Heart left ventricle (tissue), 16 donors: ENCODE data around the gene TRAPPC2B. TPM values are rescaled to one million over a fixed set of nuclear protein-coding genes. Genes with fewer than 3 reads are reported as not detected.

Experiments
- ATAC-seq, 4 donors: fragments of 200-7000 bp; cut with Tn5 transposase; one replicate each; pipeline ENCODE4 v1.9.1; 2020 to 2022; ENCODE audit warnings: moderate library complexity in 4 of 4, mild to moderate bottlenecking in 3 of 4, moderate number of reproducible peaks in 1 of 4
- DNase-seq, 5 donors: peaks; one replicate each; pipeline ENCODE4 v3.0.0-alpha.2; 2020
- H3K27ac ChIP-seq, 12 donors: fragments of 200-600 bp; sonication (generic) in 4 of 12; one replicate each; pipeline versions ENCODE4 v1.5.0 to v1.8.0; 2016 to 2022; ENCODE audit warnings: mild to moderate bottlenecking in 2 of 12
- H3K27me3 ChIP-seq, 9 donors: fragments of 200-600 bp; sonication (generic) in 2 of 9; one replicate each; pipeline versions ENCODE4 v1.5.1 to v1.8.0; 2016 to 2022; ENCODE audit warnings: mild to moderate bottlenecking in 3 of 9
- H3K36me3 ChIP-seq, 9 donors: fragments of 200-600 bp; sonication (generic) in 2 of 9; one replicate each; pipeline versions ENCODE4 v1.5.0 to v1.8.0; 2018 to 2022; ENCODE audit warnings: mild to moderate bottlenecking in 2 of 9
- H3K4me1 ChIP-seq, 12 donors: fragments of 200-600 bp; sonication (generic) in 4 of 12; one replicate each; pipeline versions ENCODE4 v1.5.0 to v1.8.0; 2016 to 2022; ENCODE audit warnings: mild to moderate bottlenecking in 3 of 12
- H3K4me3 ChIP-seq, 12 donors: fragments of 200-600 bp; sonication (generic) in 4 of 12; one replicate each; pipeline versions ENCODE4 v1.5.0 to v1.8.0; 2017 to 2022; ENCODE audit warnings: mild to moderate bottlenecking in 9 of 12, moderate library complexity in 4 of 12
- H3K9me3 ChIP-seq, 12 donors: fragments of 200-600 bp; sonication (generic) in 4 of 12; one replicate each; pipeline versions ENCODE4 v1.5.0 to v1.8.0; 2016 to 2022; ENCODE audit warnings: mild to moderate bottlenecking in 1 of 12
- CTCF ChIP-seq, 12 donors: fragments of 200-600 bp; sonication (generic) in 4 of 12; IDR thresholded peaks; one replicate each; pipeline versions ENCODE4 v1.5.0 to v1.8.0; 2018 to 2022; ENCODE audit warnings: antibody characterized with exemption in 12 of 12, mild to moderate bottlenecking in 5 of 12
- POLR2A ChIP-seq, 2 donors: fragments of 450-650 bp; IDR thresholded peaks; one replicate each; pipeline ENCODE4 v1.6.1; 2017; ENCODE audit warnings: antibody characterized with exemption in 2 of 2, mild to moderate bottlenecking in 2 of 2, moderate library complexity in 2 of 2
- WGBS, 4 donors: extraction: QIAGEN DNeasy Blood & Tissue Kit in 2 of 4; methylation state at CpG; one replicate each; pipeline versions ENCODE4 v1.1.5 to v1.1.7; 2013 to 2018; 5-methylcytosine and 5-hydroxymethylcytosine counted together
- intact Hi-C, 10 donors: fragments of 100-400 bp; cut with DNase I; formaldehyde crosslinking; loops; one replicate each; pipeline versions ENCODE4 v1.11.1 to v1.14.2; 2022
- long read RNA-seq, 3 donors: library from polyadenylated mRNA; unstranded; transcript quantifications; one replicate each; pipeline ENCODE4 v2.0.0, GENCODE V29; 2020 to 2021
- polyA plus RNA-seq, 2 donors: library from polyadenylated mRNA; stranded (reverse); fragments of 200-250 nt; gene quantifications; one replicate each; pipeline ENCODE4 v1.2.3, GENCODE V29; 2013
- total RNA-seq, 9 donors: library from RNA; depleted of rRNA in 2 of 9; stranded (reverse); fragments of >200 nt in 2 of 9; fragmentation: NEBNext Ultra II Directional in 3 of 9; extraction: Animal tissue kit (Norgen Biotek cat#: 25700) in 3 of 9; gene quantifications; one replicate each; pipeline versions ENCODE4 v1.1.0 to v1.2.4, GENCODE V29; 2016 to 2023
- donor health status: ischemic (EF 13 %, LVEDD 7.1; RV severe dilation, severe dysfunction).
- donor health status: healthy with polysubstance abuse.
- donor health status: DM: no; HTN: yes; CAD: no.
- donor health status: DM: no; HTN: no; CAD: no.
- donor health status: ischemic (EF 25% LVEDD 6.9; RV normal size, moderate dysfunction).
- donor health status: ischemic (EF 25% LVEDD 5.7; RV mildly dilated, moderate dysfunction).
- donor health status: healthy.
- donor health status: DM: yes; HTN: yes; CAD: no.
- donor health status: ischemic (EF 35%, LVEDD 5.7; RV mildly dilated, moderate dysfunction).
- donor health status: nonischemic (EF 11% LVEDD 7.7; RV severe dilation, severe dysfunction).
- donor health status: DM: yes; HTN: yes; CAD: no.
- donor health status: PGD.
- donor health status: ischemic (EF 29% LVEDD 5.4; RV normal size, mild dysfunction).
- donor health status: nonischemic (EF 23%, LVEDD 6.1; RV moderate dilation, normal function).

The TRAPPC2B gene
- total RNA-seq (10 to 100 TPM in 5 of 9 donors, 1 to 10 TPM in 4; 7.4 to 35.0 (median 12.3) TPM), polyA plus RNA-seq (10 to 100 TPM; 34.4 to 35.6 TPM)
- long read RNA-seq, donor 1, transcript TRAPPC2B-201 (2 exons, 732 nt), result major isoform, 13 of 14 reads
- long read RNA-seq, donor 1, partial matches to known transcripts, result 0 of 14 reads
- long read RNA-seq, donor 1, other reads (novel, unspliced or antisense), result 0 of 14 reads
- long read RNA-seq, donor 2, transcript TRAPPC2B-201 (2 exons, 732 nt), result major isoform, 18 of 18 reads
- long read RNA-seq, donor 2, partial matches to known transcripts, result 0 of 18 reads
- long read RNA-seq, donor 2, other reads (novel, unspliced or antisense), result 0 of 18 reads
- long read RNA-seq, donor 3, transcript TRAPPC2B-201 (2 exons, 732 nt), result major isoform, 6 of 6 reads
- long read RNA-seq, donor 3, partial matches to known transcripts, result 0 of 6 reads
- long read RNA-seq, donor 3, other reads (novel, unspliced or antisense), result 0 of 6 reads

DNA sequence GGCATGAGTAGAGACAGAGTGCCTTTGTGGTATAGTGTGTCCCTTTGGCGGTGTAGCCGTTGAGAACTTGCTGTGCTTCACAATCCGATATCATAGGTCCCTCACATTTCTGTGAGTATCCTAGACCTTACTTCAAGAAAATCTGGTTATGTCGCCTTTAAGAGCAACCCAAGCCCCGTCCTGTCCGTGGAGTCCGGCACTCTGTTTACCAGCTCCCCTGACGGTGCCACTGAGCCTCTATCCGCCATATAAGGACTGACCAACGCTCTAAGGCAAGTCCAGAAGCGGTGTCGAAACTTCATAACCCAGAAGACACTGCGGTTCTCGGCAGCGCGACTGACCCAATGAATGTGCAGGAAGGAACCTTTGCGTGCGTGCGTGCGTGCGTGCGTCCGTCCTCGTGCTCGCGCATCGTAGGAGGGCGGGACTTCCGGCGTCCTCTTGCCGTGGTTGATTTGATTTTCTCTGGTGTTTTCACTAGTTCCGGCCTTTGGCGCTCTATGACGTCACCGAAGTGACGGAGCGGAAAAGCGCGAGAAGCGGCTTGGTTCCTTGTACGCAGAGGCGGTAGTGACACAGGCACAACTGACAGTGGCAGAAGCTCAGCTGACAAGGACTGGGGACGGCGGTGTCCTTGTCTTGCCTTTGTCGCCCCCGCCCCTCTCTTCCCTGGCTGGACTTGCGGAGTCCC lies at the start of gene TRAPPC2B, which contains the start of gene ZNF547:
TSS of gene TRAPPC2B (plus strand) at position 555 of the 691 bp plus-strand sequence. CDS start 1,283 bp downstream, outside the sequence.
TSS of gene ZNF547 (plus strand) at position 555 of the 691 bp plus-strand sequence. CDS start 5,005 bp downstream, outside the sequence.
- ATAC-seq (peak; percentile 94 to 97 (median 96)), DNase-seq (peak; percentile 99 to 100 (median 99))
- intact Hi-C loops, result loop anchor here in 4 of 10 donors (1.0 to 5.0 kb wide), 3 partner anchors 12 to 81 kb away; partner anchors contain the start of genes ZNF543 (in 2 of the 4), ZNF304 (in 1 of the 4) and ZNF460 (in 1 of the 4)
- H3K9me3 ChIP-seq, result peaks cover 0 to 32% (median 0%) of the 10 kb centered on the region in 12 donors
- no peaks in the 10 kb centered on the region for H3K27me3 ChIP-seq
- peak within 1 kb of the TSS; percentile 83 to 98 (median 94) for H3K27ac ChIP-seq
- peaks cover 0 to 31% (median 14%) of the 10 kb centered on the region in 9 donors for H3K36me3 ChIP-seq
- peak within 1 kb of the TSS; percentile 62 to 97 (median 82) for H3K4me3 ChIP-seq
- TF ChIP-seq POLR2A (IDR thresholded peaks at IDR 0.05), result peak in 1 of 2 donors; percentile 68
- no peak for TF ChIP-seq CTCF (IDR thresholded peaks at IDR 0.05)
- 1 to 5% (median 2%) methylated on average over 25 to 47 of the region's 47 CpGs for WGBS, 4 donors
- peaks cover 0 to 37% (median 20%) of the 10 kb centered on the region in 12 donors for H3K4me1 ChIP-seq

GRCh38 chr19:57314146-57314545 lies 49.2 kb upstream of the TRAPPC2B start:
- DNase-seq (no peak), ATAC-seq (no peak)
- Histone ChIP-seq H3K36me3 (no peaks in the 10 kb centered on the region), H3K9me3 (no peaks in the 10 kb centered on the region), H3K4me3 (no peak overlapping the region), H3K4me1 (no peaks in the 10 kb centered on the region), H3K27ac (no peak overlapping the region), H3K27me3 (peaks cover 0 to 28% (median 0%) of the 10 kb centered on the region in 9 donors)
- no peak for TF ChIP-seq CTCF (IDR thresholded peaks at IDR 0.05)
- no peak for TF ChIP-seq POLR2A (IDR thresholded peaks at IDR 0.05)
- WGBS, 4 donors, result 61 to 73% (median 67%) methylated on average over 4 of the region's 4 CpGs
- intact Hi-C loops, result no loop called here

DNA sequence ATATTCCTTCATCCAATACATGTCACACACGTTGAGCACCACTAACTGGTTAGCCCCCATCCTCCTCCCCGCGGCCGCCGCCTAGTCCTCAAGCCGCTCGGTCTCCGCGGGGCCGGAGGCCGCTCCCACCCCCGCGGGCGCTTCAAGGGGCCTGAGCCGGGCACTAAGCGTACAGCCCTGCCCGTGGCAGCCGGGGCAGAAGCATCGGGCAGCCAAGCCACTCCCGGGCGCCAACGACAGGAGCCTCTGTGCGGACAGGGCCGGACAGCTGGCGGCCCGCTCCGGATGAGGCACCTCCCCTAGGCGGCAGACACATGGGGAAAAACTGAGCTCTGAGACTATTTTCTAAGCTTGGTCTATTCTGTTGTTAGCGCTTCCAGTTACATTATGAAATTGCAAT lies 45.8 kb upstream of the TRAPPC2B start:
- 6 to 16% (median 8%) methylated on average over 29 of the region's 29 CpGs for WGBS, 4 donors
- H3K4me1 ChIP-seq, result peaks cover 0 to 24% (median 18%) of the 10 kb centered on the region in 12 donors
- no peaks in the 10 kb centered on the region for H3K36me3 ChIP-seq
- H3K4me3 ChIP-seq, result peak overlapping the region in 9 of 12 donors; percentile 27 to 42 (median 38)
- ATAC-seq (peak in 3 of 4 donors; percentile 20 to 23 (median 23)), DNase-seq (peak in 1 of 5 donors; percentile 37)
- H3K9me3 ChIP-seq, result no peaks in the 10 kb centered on the region
- H3K27me3 ChIP-seq, result peaks cover 0 to 28% (median 0%) of the 10 kb centered on the region in 9 donors
- H3K27ac ChIP-seq, result peak overlapping the region in 2 of 12 donors; percentile 11 to 23
- intact Hi-C loops, result loop anchor here in 1 of 10 donors (5.0 kb wide), 1 partner anchor 35 kb away; the partner anchor contains the start of gene ZNF460
- TF ChIP-seq CTCF (IDR thresholded peaks at IDR 0.05) (peak in 1 of 12 donors; percentile 7), POLR2A (IDR thresholded peaks at IDR 0.05) (no peak)
